Measurements from ENCODE around the gene HRH3.

GRCh38 chr20:62226707-62227590 lies 6.9 kb upstream of the HRH3 start:
- TF ChIP-seq CTCF (IDR thresholded peaks at IDR 0.05) (no peak), POLR2A (IDR thresholded peaks at IDR 0.05) (no peak)
